ENCODE data around the gene DLST.

- TF ChIP-seq, protein P1, sequence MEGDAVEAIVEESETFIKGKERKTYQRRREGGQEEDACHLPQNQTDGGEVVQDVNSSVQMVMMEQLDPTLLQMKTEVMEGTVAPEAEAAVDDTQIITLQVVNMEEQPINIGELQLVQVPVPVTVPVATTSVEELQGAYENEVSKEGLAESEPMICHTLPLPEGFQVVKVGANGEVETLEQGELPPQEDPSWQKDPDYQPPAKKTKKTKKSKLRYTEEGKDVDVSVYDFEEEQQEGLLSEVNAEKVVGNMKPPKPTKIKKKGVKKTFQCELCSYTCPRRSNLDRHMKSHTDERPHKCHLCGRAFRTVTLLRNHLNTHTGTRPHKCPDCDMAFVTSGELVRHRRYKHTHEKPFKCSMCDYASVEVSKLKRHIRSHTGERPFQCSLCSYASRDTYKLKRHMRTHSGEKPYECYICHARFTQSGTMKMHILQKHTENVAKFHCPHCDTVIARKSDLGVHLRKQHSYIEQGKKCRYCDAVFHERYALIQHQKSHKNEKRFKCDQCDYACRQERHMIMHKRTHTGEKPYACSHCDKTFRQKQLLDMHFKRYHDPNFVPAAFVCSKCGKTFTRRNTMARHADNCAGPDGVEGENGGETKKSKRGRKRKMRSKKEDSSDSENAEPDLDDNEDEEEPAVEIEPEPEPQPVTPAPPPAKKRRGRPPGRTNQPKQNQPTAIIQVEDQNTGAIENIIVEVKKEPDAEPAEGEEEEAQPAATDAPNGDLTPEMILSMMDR (IDR thresholded peaks at IDR 0.05) = no peak
- no peak for TF ChIP-seq POLR2A (IDR thresholded peaks at IDR 0.05)
Observed at GRCh38 chr14:74832849-74833248, 48.9 kb upstream of the DLST start.
